ENCODE results near the gene COA1. TPM values are rescaled to one million over a fixed set of nuclear protein-coding genes. Genes with fewer than 3 reads are reported as not detected.
A peak's percentile ranks its signal among the peaks of the same experiment; 100 is the strongest.

COA1 gene
- total and polyA plus RNA-seq, 9 of the 15 experiments (the other 6 are each of a cell fraction or from before 2014, with no cell fraction given) = 98.9 to 463 (median 181) TPM

- TF ChIP-seq ZNF407 (IDR thresholded peaks at IDR 0.05; ENCODE audit: low read depth) (no peak), ETS1 (conservative IDR thresholded peaks at IDR 0.05; ENCODE audit: control insufficient read depth, low read depth, low read length) (no peak), ELK1 (CRISPR knock-in tag; IDR thresholded peaks at IDR 0.05) (no peak), ATF6 (CRISPR knock-in tag; IDR thresholded peaks at IDR 0.05) (no peak), THAP12 (CRISPR knock-in tag; IDR thresholded peaks at IDR 0.05) (no peak), SMARCA4 (IDR thresholded peaks at IDR 0.05) (peak; percentile 83), FOXA1 (IDR thresholded peaks at IDR 0.05; ENCODE audit: borderline replicate concordance) (no peak), ZNF57 (CRISPR knock-in tag; IDR thresholded peaks at IDR 0.05) (no peak), KLF6 (CRISPR knock-in tag; IDR thresholded peaks at IDR 0.05; ENCODE audit: borderline replicate concordance) (no peak), CBX8 (IDR thresholded peaks at IDR 0.05; ENCODE audit: borderline replicate concordance, extremely low read depth, low read depth, low read length, poor library complexity, severe bottlenecking) (no peak), HNRNPL (IDR thresholded peaks at IDR 0.05; ENCODE audit: low read depth, low read length) (no peak)
Observed at GRCh38 chr7:43756368-43757072, 27.2 kb upstream of the COA1 start (continued).
